Measurements from ENCODE around the gene EPHB4. TPM values are rescaled to one million over a fixed set of nuclear protein-coding genes. Genes with fewer than 3 reads are reported as not detected.
A peak's percentile ranks its signal among the peaks of the same experiment; 100 is the strongest.

Gene EPHB4
- total RNA-seq, 2 donors from 2014 or later: 4.7 to 6.6 TPM

DNA sequence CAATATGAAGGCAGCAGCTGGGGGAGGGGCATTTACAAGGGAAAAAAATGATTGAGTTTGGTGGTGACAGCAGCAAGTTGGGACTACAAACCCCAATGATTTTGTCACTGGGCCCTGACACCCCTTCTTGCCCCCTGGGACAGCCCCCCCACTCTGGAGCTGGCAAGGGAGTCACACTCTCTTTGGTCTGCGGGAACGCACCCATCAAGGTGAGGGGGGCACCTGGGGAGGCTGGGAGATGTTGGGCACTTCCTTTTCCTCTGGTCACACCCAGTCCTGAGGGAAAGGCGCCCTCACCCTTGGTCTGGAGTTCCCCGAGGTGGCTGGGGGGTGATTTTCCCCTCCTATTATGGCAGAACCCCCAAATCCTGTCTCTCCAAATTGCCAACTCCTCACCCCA is 24.4 kb downstream of the EPHB4 start:
- Mint-ChIP-seq H3K27ac (no peak overlapping the region), H3K36me3 (ENCODE audit: low read depth) (peaks cover 9% of the 10 kb centered on the region), H3K4me3 (no peak overlapping the region), H3K4me1 (peaks cover 10% of the 10 kb centered on the region), H3K27me3 (no peaks in the 10 kb centered on the region)
- no peak for ATAC-seq
- no peaks in the 10 kb centered on the region for H3K9me3 ChIP-seq (ENCODE audit: control insufficient read depth, low read length, poor library complexity, severe bottlenecking)
- DNase-seq: no peak

DNA sequence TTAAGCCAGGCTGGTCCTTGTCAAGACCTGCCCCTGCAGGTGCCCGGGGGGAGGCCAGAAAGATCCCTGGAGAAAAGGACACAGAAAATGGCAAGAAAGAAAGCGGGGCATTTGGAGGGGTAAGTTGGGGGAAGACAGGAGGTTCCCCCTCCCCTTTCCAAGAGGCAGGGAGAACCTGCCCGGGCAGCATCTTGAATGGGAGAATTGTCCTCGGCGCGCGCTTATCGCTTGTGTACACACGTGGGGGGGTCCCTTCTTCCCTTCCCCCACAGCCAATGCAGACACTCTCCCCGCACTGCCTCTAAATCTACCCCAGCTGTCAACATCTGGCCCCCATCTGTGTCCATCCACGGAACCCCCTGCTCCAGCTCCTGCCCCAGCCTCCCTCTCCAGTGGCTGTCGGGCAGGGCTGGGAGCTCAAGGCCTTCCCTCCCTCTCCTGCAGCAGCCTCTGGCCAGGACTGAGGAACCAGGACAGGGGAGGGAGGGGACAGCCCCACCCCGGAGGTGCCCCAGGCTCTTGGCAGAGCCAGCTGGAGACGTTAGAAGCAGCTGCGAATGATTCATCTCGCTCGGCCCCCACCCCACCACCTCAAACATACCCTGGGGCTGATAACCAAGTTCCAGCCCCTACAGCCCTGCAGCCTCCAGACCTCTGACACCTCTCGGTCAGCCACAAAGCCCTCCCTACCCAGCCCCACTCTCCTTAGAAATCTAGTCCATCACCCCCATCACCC is 25.3 kb downstream of the EPHB4 start:
- Mint-ChIP-seq H3K27me3 (no peaks in the 10 kb centered on the region), H3K4me1 (peaks cover 9% of the 10 kb centered on the region), H3K4me3 (no peak overlapping the region), H3K27ac (no peak overlapping the region), H3K36me3 (ENCODE audit: low read depth) (peaks cover 7% of the 10 kb centered on the region)
- ATAC-seq (no peak), DNase-seq (no peak)
- H3K9me3 ChIP-seq (ENCODE audit: control insufficient read depth, low read length, poor library complexity, severe bottlenecking): no peaks in the 10 kb centered on the region

DNA sequence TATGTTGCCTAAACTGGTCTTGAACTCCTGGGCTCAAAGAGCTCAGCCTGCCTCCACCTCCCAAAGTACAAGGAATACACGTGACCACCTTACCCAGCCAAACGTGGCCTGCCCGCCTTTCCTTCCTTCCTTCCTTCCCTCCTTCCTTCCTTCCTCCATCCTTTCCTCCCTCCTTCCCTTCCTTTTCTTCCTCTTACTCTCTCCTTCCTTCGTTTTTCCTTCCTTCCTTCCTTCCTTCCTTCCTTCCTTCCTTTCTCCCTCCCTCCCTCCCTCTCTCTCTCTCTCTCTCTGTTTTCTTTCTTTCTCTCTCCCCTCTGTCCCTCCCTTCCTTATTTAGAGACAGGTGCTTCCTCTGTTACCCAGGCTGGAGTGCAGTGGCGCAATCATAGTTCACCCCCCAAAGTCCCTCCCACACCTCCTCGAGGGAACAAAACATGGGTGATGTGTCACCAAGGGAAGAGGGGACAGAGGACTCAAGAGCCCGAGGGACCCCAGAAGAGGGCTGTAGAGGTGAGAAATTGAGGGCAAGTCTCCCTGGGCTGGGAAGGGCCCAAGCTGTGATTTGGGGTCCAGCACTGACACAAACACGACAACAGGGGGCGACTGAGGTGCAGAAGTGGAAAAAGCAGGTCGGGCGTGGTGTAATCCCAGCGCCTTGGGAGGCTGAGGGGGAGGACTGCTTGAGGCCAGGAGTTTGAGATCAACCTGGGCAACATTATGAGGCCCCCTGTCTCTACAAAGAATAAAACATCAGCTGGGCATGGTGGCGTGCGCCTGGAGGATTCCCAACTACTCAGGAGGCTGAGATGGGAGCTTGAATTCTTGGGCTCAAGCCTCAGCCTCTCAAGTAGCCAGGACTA is 28.1 kb downstream of the EPHB4 start:
- Mint-ChIP-seq H3K4me3 (no peak overlapping the region), H3K36me3 (ENCODE audit: low read depth) (peaks cover 5% of the 10 kb centered on the region), H3K27me3 (peaks cover 4% of the 10 kb centered on the region), H3K4me1 (peaks cover 12% of the 10 kb centered on the region), H3K27ac (no peak overlapping the region)
- ATAC-seq: peak; percentile 62
- no peaks in the 10 kb centered on the region for H3K9me3 ChIP-seq (ENCODE audit: control insufficient read depth, low read length, poor library complexity, severe bottlenecking)
- peak in 1 of 3 donors; percentile 32 for DNase-seq

DNA sequence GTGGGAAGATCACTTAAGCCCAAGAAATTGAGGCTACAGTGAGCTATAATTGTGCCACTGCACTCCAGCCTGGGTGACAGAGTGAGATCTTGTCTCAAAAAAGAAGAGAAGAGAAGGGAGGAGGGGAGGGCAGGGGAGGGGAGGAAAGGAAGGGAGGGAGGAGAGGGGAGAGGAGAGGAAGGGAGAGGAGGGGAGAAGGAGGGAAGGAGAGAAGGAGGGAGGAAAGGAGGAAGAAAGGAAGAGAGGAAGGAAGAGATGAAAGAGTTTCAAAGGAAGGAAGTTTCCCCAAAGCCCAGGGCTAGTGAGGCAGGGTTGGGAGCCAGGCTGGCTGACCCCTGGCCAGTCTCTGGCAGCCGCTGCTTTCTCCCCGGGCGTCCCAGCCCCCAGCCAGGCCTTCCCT is 32.6 kb downstream of the EPHB4 start:
- Mint-ChIP-seq H3K27ac (no peak overlapping the region), H3K4me1 (peaks cover 10% of the 10 kb centered on the region), H3K36me3 (ENCODE audit: low read depth) (peaks cover 5% of the 10 kb centered on the region), H3K27me3 (peaks cover 18% of the 10 kb centered on the region), H3K4me3 (no peak overlapping the region)
- H3K9me3 ChIP-seq (ENCODE audit: control insufficient read depth, low read length, poor library complexity, severe bottlenecking): no peaks in the 10 kb centered on the region
- ATAC-seq: no peak
- DNase-seq: no peak

DNA sequence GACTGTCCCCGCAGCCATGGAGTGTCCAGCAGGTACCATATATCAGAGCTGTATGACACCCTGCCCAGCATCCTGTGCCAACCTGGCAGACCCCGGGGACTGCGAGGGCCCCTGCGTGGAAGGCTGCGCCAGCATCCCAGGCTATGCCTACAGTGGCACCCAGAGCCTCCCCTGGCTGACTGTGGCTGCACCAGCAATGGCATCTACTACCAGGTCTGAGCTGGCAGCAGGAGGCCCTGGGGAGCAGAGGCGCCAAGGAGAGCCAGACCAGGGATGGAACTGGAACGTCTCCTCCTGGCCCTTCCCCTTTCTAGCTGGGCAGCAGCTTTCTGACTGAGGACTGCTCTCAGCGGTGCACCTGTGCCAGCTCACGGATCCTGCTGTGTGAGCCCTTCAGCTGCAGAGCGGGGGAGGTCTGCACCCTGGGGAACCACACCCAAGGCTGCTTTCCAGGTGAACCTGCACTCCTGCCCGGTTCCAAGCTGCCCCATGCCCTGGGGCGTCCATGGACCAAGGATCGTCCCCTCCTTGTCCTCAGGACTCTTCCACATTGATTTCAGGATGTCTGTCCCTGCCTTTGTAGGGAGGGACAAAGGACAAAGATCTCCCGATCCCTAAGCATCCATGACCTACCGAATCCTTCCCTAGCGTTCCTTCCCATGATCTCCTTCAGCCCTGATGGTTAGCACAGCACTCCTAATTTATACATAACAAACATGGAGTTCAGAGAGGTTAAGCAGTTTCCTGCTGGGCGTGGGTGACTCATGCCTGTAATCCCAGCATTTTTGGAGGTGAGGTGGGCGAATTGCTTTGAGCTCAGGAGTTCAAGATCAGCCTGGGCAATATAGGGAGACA is 33.3 kb downstream of the EPHB4 start:
- no peaks in the 10 kb centered on the region for H3K9me3 ChIP-seq (ENCODE audit: control insufficient read depth, low read length, poor library complexity, severe bottlenecking)
- H3K27me3 Mint-ChIP-seq: peaks cover 22% of the 10 kb centered on the region
- peaks cover 5% of the 10 kb centered on the region for H3K36me3 Mint-ChIP-seq (ENCODE audit: low read depth)
- H3K27ac Mint-ChIP-seq: no peak overlapping the region
- peaks cover 6% of the 10 kb centered on the region for H3K4me1 Mint-ChIP-seq
- no peak for ATAC-seq
- no peak overlapping the region for H3K4me3 Mint-ChIP-seq
- no peak for DNase-seq

DNA sequence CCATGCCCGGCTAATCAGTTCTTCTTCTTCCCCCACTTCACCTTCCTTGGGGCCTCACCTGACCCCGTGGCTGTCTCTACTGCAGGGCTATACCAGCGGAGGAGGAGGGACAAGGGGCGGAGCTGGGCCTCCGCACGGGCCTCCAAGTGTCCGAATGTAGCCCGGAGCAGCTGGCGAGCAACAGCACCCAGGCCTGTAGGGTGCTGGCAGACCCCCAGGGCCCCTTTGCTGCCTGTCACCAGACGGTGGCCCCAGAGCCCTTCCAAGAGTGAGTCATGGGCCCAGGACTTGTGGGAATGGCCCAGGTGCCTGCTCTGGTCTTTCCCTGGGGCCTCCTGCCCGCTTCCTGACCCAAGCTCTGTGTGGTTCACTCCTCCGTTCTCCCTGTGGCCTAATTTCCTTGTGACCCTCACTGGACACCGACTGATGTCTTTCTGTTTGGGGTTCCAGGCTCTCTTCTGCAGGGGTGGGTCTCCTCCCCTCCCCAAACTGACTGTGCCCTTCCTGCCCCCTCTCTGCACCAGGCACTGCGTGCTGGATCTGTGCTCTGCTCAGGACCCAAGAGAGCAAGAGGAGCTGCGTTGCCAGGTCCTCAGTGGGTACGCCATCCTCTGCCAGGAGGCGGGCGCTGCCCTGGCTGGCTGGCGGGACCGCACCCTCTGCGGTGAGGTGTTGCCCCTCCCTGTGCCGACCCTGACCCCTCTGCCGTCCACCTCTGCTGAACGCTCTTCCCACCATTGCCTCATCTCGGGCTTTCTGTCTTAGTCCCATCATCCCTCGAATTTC is 35.2 kb downstream of the EPHB4 start:
- no peaks in the 10 kb centered on the region for H3K9me3 ChIP-seq (ENCODE audit: control insufficient read depth, low read length, poor library complexity, severe bottlenecking)
- Mint-ChIP-seq H3K36me3 (ENCODE audit: low read depth) (peaks cover 5% of the 10 kb centered on the region), H3K27ac (no peak overlapping the region), H3K27me3 (peaks cover 35% of the 10 kb centered on the region), H3K4me1 (peaks cover 6% of the 10 kb centered on the region), H3K4me3 (no peak overlapping the region)
- no peak for ATAC-seq
- DNase-seq: no peak

DNA sequence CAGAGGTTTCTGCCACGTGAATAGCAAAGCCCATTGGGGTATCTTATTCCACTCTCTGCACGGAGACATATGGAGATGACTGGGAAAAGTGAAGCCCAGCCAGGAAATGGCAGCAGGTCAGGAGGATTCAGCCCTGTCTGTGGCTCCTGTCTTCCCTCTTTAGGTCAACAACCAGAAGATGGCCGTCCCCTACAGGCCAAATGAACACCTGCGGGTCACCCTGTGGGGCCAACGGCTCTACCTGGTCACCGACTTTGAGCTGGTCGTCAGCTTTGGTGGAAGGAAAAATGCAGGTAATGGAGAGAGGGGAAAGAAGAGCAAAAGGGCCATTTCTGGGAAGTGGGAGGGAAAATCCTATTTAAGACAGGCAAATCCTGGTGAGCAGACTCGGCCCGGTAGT is 38.3 kb downstream of the EPHB4 start:
- no peaks in the 10 kb centered on the region for H3K9me3 ChIP-seq (ENCODE audit: control insufficient read depth, low read length, poor library complexity, severe bottlenecking)
- H3K4me1 Mint-ChIP-seq: peaks cover 2% of the 10 kb centered on the region
- no peak for ATAC-seq
- no peak overlapping the region for H3K27ac Mint-ChIP-seq
- DNase-seq: no peak
- peaks cover 5% of the 10 kb centered on the region for H3K36me3 Mint-ChIP-seq (ENCODE audit: low read depth)
- no peak overlapping the region for H3K4me3 Mint-ChIP-seq
- peaks cover 49% of the 10 kb centered on the region for H3K27me3 Mint-ChIP-seq

DNA sequence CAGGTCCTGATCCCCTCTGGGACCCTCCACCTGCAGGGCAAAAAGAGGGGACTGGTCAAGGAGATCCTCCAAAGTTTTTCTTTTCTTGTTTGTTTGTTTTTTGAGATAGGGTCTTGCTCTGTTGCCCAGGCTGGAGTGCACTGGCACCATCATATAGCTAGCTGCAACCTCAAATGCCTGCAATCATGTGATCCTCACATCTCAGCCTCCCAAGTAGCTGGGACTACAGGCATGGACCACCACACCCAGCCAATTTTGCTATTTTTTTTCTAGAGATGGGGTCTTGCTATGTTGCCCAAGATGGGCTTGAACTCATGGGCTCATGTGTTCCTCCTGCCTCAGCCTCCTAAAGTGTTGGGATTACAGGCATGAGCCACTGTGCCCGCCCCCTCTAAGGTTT is 41.0 kb downstream of the EPHB4 start:
- H3K36me3 Mint-ChIP-seq (ENCODE audit: low read depth): peaks cover 2% of the 10 kb centered on the region
- H3K9me3 ChIP-seq (ENCODE audit: control insufficient read depth, low read length, poor library complexity, severe bottlenecking): no peaks in the 10 kb centered on the region
- no peak overlapping the region for H3K27ac Mint-ChIP-seq
- H3K27me3 Mint-ChIP-seq: peaks cover 38% of the 10 kb centered on the region
- ATAC-seq: no peak
- no peak for DNase-seq
- H3K4me1 Mint-ChIP-seq: peaks cover 1% of the 10 kb centered on the region
- H3K4me3 Mint-ChIP-seq: no peak overlapping the region

DNA sequence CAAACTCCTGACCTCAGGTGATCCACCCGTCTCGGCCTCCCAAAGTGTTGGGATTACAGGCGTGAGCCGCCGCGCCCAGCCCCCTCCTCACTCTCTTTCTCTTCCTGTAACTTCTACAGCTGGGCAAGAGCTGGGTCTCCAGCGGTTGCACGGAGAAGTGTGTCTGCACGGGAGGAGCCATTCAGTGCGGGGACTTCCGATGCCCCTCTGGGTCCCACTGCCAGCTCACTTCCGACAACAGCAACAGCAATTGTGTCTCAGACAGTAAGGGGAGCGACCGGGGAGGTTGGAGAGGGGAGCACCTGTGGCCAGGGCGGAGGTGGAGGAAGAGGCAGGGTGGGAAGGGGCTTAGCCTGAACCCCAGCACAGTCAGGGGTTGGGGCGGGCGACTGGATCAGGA is 41.4 kb downstream of the EPHB4 start:
- Mint-ChIP-seq H3K4me1 (no peaks in the 10 kb centered on the region), H3K27ac (no peak overlapping the region), H3K36me3 (ENCODE audit: low read depth) (peaks cover 2% of the 10 kb centered on the region), H3K27me3 (peaks cover 38% of the 10 kb centered on the region), H3K4me3 (no peak overlapping the region)
- no peak for ATAC-seq
- no peak for DNase-seq
- no peaks in the 10 kb centered on the region for H3K9me3 ChIP-seq (ENCODE audit: control insufficient read depth, low read length, poor library complexity, severe bottlenecking)

DNA sequence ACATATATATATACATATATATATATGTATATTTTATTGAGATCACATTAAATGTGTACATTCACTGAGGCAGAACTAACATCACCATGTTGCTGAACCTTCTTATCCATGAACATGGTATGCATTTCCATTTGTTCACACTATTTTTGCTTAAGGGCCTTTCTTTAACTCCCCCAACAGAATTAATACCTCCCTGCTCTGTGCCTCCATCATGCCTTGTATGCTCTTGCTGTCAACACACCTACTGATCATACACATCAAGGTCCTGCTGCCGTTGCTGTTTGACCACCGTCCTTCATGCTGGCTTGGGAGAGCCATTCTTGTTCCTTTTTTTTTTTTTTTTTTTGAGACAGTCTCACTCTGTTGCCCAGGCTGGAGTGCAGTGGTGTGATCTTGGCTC is 43.5 kb downstream of the EPHB4 start:
- Mint-ChIP-seq H3K4me1 (no peaks in the 10 kb centered on the region), H3K27me3 (peaks cover 31% of the 10 kb centered on the region), H3K4me3 (no peak overlapping the region), H3K27ac (no peak overlapping the region), H3K36me3 (ENCODE audit: low read depth) (peaks cover 2% of the 10 kb centered on the region)
- H3K9me3 ChIP-seq (ENCODE audit: control insufficient read depth, low read length, poor library complexity, severe bottlenecking): no peaks in the 10 kb centered on the region
- no peak for ATAC-seq
- no peak for DNase-seq

DNA sequence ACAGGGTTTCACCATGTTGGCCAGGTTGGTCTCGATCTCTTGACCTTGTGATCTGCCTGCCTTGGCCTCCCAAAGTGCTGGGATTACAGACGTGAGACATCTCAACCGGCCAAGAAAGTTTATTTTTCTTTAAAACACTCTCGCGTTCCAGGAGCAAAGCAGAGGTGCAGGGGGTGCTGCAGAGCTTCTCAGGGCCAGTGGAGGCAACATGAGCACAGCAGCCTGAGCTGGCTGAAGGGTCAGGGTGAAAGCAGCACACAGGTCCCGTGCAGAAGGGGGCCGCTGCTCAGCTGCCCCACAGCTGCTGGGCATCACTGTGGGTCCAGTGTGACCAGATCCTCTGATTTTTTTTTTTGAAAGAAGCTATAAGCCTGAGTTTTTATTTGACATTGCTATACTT is 46.1 kb downstream of the EPHB4 start:
- Mint-ChIP-seq H3K36me3 (ENCODE audit: low read depth) (peaks cover 2% of the 10 kb centered on the region), H3K27me3 (peaks cover 24% of the 10 kb centered on the region), H3K27ac (no peak overlapping the region), H3K4me3 (no peak overlapping the region), H3K4me1 (no peaks in the 10 kb centered on the region)
- ATAC-seq: no peak
- H3K9me3 ChIP-seq (ENCODE audit: control insufficient read depth, low read length, poor library complexity, severe bottlenecking): no peaks in the 10 kb centered on the region
- no peak for DNase-seq

DNA sequence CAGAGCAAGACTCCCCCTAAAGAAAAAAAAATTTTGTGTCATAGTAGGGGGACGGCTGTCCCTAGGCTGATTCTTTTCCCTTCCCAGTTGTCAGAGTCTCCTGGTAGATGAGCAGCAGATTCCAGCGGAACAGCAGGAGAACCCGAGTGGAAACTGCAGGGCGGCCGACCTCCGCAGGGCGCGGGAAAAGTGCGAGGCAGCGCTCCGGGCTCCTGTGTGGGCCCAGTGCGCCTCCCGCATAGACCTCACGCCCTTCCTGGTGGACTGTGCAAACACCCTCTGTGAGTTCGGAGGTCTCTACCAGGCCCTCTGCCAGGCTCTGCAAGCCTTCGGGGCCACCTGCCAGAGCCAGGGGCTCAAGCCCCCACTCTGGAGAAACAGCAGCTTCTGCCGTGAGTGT is 48.0 kb downstream of the EPHB4 start:
- H3K4me3 Mint-ChIP-seq: no peak overlapping the region
- no peak overlapping the region for H3K27ac Mint-ChIP-seq
- peaks cover 4% of the 10 kb centered on the region for H3K36me3 Mint-ChIP-seq (ENCODE audit: low read depth)
- DNase-seq: no peak
- H3K4me1 Mint-ChIP-seq: no peaks in the 10 kb centered on the region
- no peak for ATAC-seq
- no peaks in the 10 kb centered on the region for H3K9me3 ChIP-seq (ENCODE audit: control insufficient read depth, low read length, poor library complexity, severe bottlenecking)
- peaks cover 21% of the 10 kb centered on the region for H3K27me3 Mint-ChIP-seq

Data from T-helper 17 cell (primary cell).